B cell (primary cell): ENCODE data around the gene BSG. TPM values are rescaled to one million over a fixed set of nuclear protein-coding genes. Genes with fewer than 3 reads are reported as not detected.

ENCODE experiments used
- ATAC-seq: fragments of 200-7000 bp; cut with Tn5 transposase; one replicate; pipeline ENCODE4 v1.10.0; 2021; ENCODE audit warnings: low read depth, mild to moderate bottlenecking, moderate number of reproducible peaks, moderate library complexity
- CTCF ChIA-PET: fragments of 350-600 bp; sonication (Branson Sonifier 250); formaldehyde crosslinking; loops from one replicate; lab custom pipeline; 2021; ENCODE audit warnings: antibody characterized with exemption, inconsistent platforms; lab: Charles Lee
- POLR2A ChIA-PET: fragments of 350-600 bp; sonication (Branson Sonifier 250); formaldehyde crosslinking; loops from one replicate; lab custom pipeline; 2021; ENCODE audit warnings: antibody characterized with exemption; lab: Charles Lee
- DNase-seq: peaks from one replicate; pipeline ENCODE4 v3.0.0; 2013
- H2AFZ ChIP-seq: 2 replicates; pipeline ENCODE4 v1.6.1; 2012; ENCODE audit warnings: mild to moderate bottlenecking, low read depth, low read length; ENCODE audit not compliant: insufficient read depth, poor library complexity, severe bottlenecking
- H3K27ac ChIP-seq, 2 donors: 1 replicate in 1 of 2; 2 replicates in 1 of 2; pipeline ENCODE4 v1.5.1; 2012 to 2013; ENCODE audit warnings: low read length in 2 of 2, mild to moderate bottlenecking in 2 of 2, moderate library complexity in 1 of 2
- H3K27me3 ChIP-seq, 4 experiments: fragments of 200-600 bp in 1 of 4; sonication (generic) in 1 of 4; replicated peaks in 1 of 4; 1 replicate in 2 of 4; 2 replicates in 2 of 4; pipeline versions ENCODE4 v1.6.1 to v1.7.0; 2013 to 2016; ENCODE audit warnings: low read length in 3 of 4, mild to moderate bottlenecking in 2 of 4, mixed read lengths in 1 of 4, moderate library complexity in 1 of 4; ENCODE audit not compliant: insufficient read depth in 4 of 4, control insufficient read depth in 3 of 4; ENCODE audit errors: control extremely low read depth in 1 of 4
- H3K36me3 ChIP-seq, 2 experiments: replicated peaks in 1 of 2; 1 replicate in 1 of 2; 2 replicates in 1 of 2; pipeline versions ENCODE4 v1.6.1 to v1.7.1; 2013; ENCODE audit warnings: low read length in 1 of 2; ENCODE audit not compliant: insufficient read depth in 2 of 2, control insufficient read depth in 1 of 2; ENCODE audit errors: control extremely low read depth in 1 of 2, extremely low read depth in 1 of 2
- H3K4me1 ChIP-seq, 2 donors: fragments of 200-600 bp in 1 of 2; sonication (generic) in 1 of 2; 1 replicate in 1 of 2; 2 replicates in 1 of 2; pipeline versions ENCODE4 v1.5.1 to v1.6.1; 2013 to 2017; ENCODE audit warnings: low read length in 2 of 2; ENCODE audit not compliant: control insufficient read depth in 2 of 2, insufficient read depth in 2 of 2
- H3K4me2 ChIP-seq: replicated peaks from 2 replicates; pipeline ENCODE3; 2012; ENCODE audit warnings: mild to moderate bottlenecking, low read depth, low read length; ENCODE audit not compliant: poor library complexity, severe bottlenecking
- H3K4me3 ChIP-seq, 5 experiments: fragments of 200-600 bp in 1 of 5; sonication (generic) in 1 of 5; 1 replicate in 3 of 5; 2 replicates in 2 of 5; pipeline versions ENCODE4 v1.5.1 to v1.7.0; 2011 to 2016; ENCODE audit warnings: low read length in 4 of 5, mild to moderate bottlenecking in 4 of 5, low read depth in 2 of 5, control low read depth in 1 of 5, moderate library complexity in 1 of 5; ENCODE audit not compliant: insufficient read depth in 1 of 5; ENCODE audit errors: control extremely low read depth in 1 of 5, extremely low read depth in 1 of 5
- H3K79me2 ChIP-seq: fragments of 200-600 bp; sonication (generic); one replicate; pipeline ENCODE4 v1.6.0; 2016; ENCODE audit warnings: low read length; ENCODE audit not compliant: control insufficient read depth, insufficient read depth
- H3K9ac ChIP-seq: fragments of 200-600 bp; sonication (generic); 2 replicates; pipeline ENCODE4 v1.6.1; 2017; ENCODE audit warnings: mild to moderate bottlenecking, low read length, moderate library complexity
- H3K9me3 ChIP-seq, 3 donors: one replicate each; pipeline versions ENCODE4 v1.6.1 to v1.7.1; 2013; ENCODE audit warnings: low read length in 2 of 3; ENCODE audit not compliant: control insufficient read depth in 2 of 3, insufficient read depth in 1 of 3; ENCODE audit errors: control extremely low read depth in 1 of 3
- H4K20me1 ChIP-seq: 2 replicates; pipeline ENCODE4 v1.6.0; 2012; ENCODE audit warnings: mild to moderate bottlenecking, low read length; ENCODE audit not compliant: insufficient read depth, control insufficient read depth, poor library complexity, severe bottlenecking
- H3K27ac Mint-ChIP-seq: one replicate; pipeline ENCODE4 v1.8.0; 2021; ENCODE audit warnings: mixed read lengths
- H3K27me3 Mint-ChIP-seq: one replicate; pipeline ENCODE4 v1.8.0; 2021; ENCODE audit warnings: mixed read lengths
- H3K4me1 Mint-ChIP-seq: one replicate; pipeline ENCODE4 v1.8.0; 2021; ENCODE audit warnings: mixed read lengths
- H3K4me3 Mint-ChIP-seq: one replicate; pipeline ENCODE4 v1.8.0; 2021; ENCODE audit warnings: mixed read lengths
- H3K9me3 Mint-ChIP-seq: one replicate; pipeline ENCODE4 v1.8.0; 2022; ENCODE audit warnings: mixed read lengths; ENCODE audit not compliant: insufficient read depth
- CTCF ChIP-seq: fragments of 200-600 bp; IDR thresholded peaks from one replicate; pipeline ENCODE4 v1.8.0; 2022; ENCODE audit warnings: antibody characterized with exemption, mild to moderate bottlenecking
- EZH2 ChIP-seq: IDR thresholded peaks from 2 replicates; pipeline ENCODE4 v1.6.1; 2012; ENCODE audit warnings: borderline replicate concordance, low read depth, mild to moderate bottlenecking, moderate library complexity, low read length; ENCODE audit not compliant: insufficient read depth, poor library complexity, severe bottlenecking
- WGBS: methylation state at CpG from one replicate; pipeline ENCODE4 v1.1.5; 2013; ENCODE audit warnings: missing lambda C conversion rate; ENCODE audit not compliant: insufficient coverage; 5-methylcytosine and 5-hydroxymethylcytosine counted together
- intact Hi-C: fragments of 100-400 bp; cut with micrococcal nuclease; formaldehyde crosslinking; loops from one replicate; pipeline ENCODE4 v1.10.0; 2022
- polyA plus RNA-seq: library from polyadenylated mRNA; depleted of rRNA; stranded (reverse); fragments of >200 nt; gene quantifications from 2 replicates; pipeline ENCODE4 v1.2.3, GENCODE V29; 2012
- total RNA-seq, 2 donors: library from RNA; stranded (reverse); fragments of 120-200 nt in 1 of 2; gene quantifications; 1 replicate in 1 of 2; 2 replicates in 1 of 2; pipeline versions ENCODE4 v1.2.3 to v1.2.4, GENCODE V29; 2013 to 2022

Gene BSG
- total and polyA plus RNA-seq, 2 donors (not counting 1 experiment from before 2014, with no cell fraction given), result 82.1 to 131 TPM

GRCh38 chr19:580274-580835 lies 8.0 kb downstream of the BSG start:
- Mint-ChIP-seq H3K27ac (no peak overlapping the region), H3K4me3 (no peak overlapping the region), H3K27me3 (no peaks in the 10 kb centered on the region), H3K9me3 (no peaks in the 10 kb centered on the region), H3K4me1 (peaks cover 7% of the 10 kb centered on the region)
- CTCF ChIA-PET, result no interaction called here
- TF ChIP-seq EZH2 (no peak), CTCF (no peak)
- Histone ChIP-seq H4K20me1 (peaks cover 80% of the 10 kb centered on the region), H3K4me1 (no peaks in the 10 kb centered on the region), H3K27ac (no peak overlapping the region), H3K79me2 (peaks cover 46% of the 10 kb centered on the region), H3K4me2 (no peak overlapping the region), H3K9me3 (no peaks in the 10 kb centered on the region), H2AFZ (no peak overlapping the region), H3K4me3 (no peak overlapping the region), H3K36me3 (peaks cover 0 to 33% of the 10 kb centered on the region in 2 experiments), H3K27me3 (peaks cover 0 to 5% (median 0%) of the 10 kb centered on the region in 4 experiments), H3K9ac (no peak overlapping the region)
- WGBS, result 94% methylated on average over 21 of the region's 22 CpGs
- no peak for ATAC-seq
- intact Hi-C loops, result no loop called here
- POLR2A ChIA-PET, result no interaction called here
- DNase-seq, result no peak

GRCh38 chr19:581399-582111 lies 9.2 kb downstream of the BSG start:
- H3K27me3 ChIP-seq, result peaks cover 0 to 9% (median 3%) of the 10 kb centered on the region in 4 experiments
- no peaks in the 10 kb centered on the region for H3K9me3 ChIP-seq
- Mint-ChIP-seq H3K27me3 (peaks cover 3% of the 10 kb centered on the region), H3K9me3 (no peaks in the 10 kb centered on the region), H3K27ac (no peak overlapping the region), H3K4me3 (no peak overlapping the region), H3K4me1 (peaks cover 2% of the 10 kb centered on the region)
- no peaks in the 10 kb centered on the region for H3K4me1 ChIP-seq
- H3K79me2 ChIP-seq, result peaks cover 35% of the 10 kb centered on the region
- no peak overlapping the region for H3K4me2 ChIP-seq
- ChIA-PET CTCF (interaction anchor here (4.2 kb wide), 1 partner anchor 152 kb away, joined by 39 read pairs; no protein-coding TSS in a partner anchor), POLR2A (interaction anchor here (0.7 kb wide), 1 partner anchor 133 kb away, joined by 6 read pairs; no protein-coding TSS in a partner anchor)
- H3K36me3 ChIP-seq, result peaks cover 0 to 33% of the 10 kb centered on the region in 2 experiments
- TF ChIP-seq EZH2 (no peak), CTCF (no peak)
- DNase-seq (peak; percentile 17), ATAC-seq (no peak)
- WGBS, result 97% methylated on average over 40 of the region's 40 CpGs
- H4K20me1 ChIP-seq, result peaks cover 69% of the 10 kb centered on the region
- H3K4me3 ChIP-seq, result no peak overlapping the region
- no peak overlapping the region for H3K9ac ChIP-seq
- no peak overlapping the region for H2AFZ ChIP-seq
- intact Hi-C loops, result no loop called here
- no peak overlapping the region for H3K27ac ChIP-seq
